Hepatocyte (in vitro differentiated cells): ENCODE data around the gene FHOD3. TPM values are rescaled to one million over a fixed set of nuclear protein-coding genes. Genes with fewer than 3 reads are reported as not detected.

Source experiments
- DNase-seq: peaks from one replicate; pipeline ENCODE4 v3.0.0-alpha.2; 2016; ENCODE audit warnings: low spot score
- H2AFZ ChIP-seq: fragments of 200-600 bp; sonication (generic); 2 replicates; pipeline ENCODE4 v1.6.0; 2016; ENCODE audit warnings: antibody characterized with exemption, mild to moderate bottlenecking
- H3K27ac ChIP-seq: fragments of 200-600 bp; sonication (generic); 2 replicates; pipeline ENCODE4 v1.5.1; 2016; ENCODE audit warnings: mild to moderate bottlenecking
- H3K27me3 ChIP-seq: fragments of 200-600 bp; sonication (generic); 2 replicates; pipeline ENCODE4 v1.6.1; 2016
- H3K36me3 ChIP-seq: fragments of 200-600 bp; sonication (generic); replicated peaks from 2 replicates; pipeline ENCODE4 v1.5.1; 2016; ENCODE audit warnings: low read depth; ENCODE audit not compliant: insufficient read depth
- H3K4me1 ChIP-seq: fragments of 200-600 bp; sonication (generic); 2 replicates; pipeline ENCODE4 v1.5.1; 2016; ENCODE audit warnings: mild to moderate bottlenecking, moderate library complexity; ENCODE audit not compliant: insufficient read depth
- H3K4me2 ChIP-seq: fragments of 200-600 bp; sonication (generic); 2 replicates; pipeline ENCODE4 v1.6.0; 2016
- H3K4me3 ChIP-seq: fragments of 200-600 bp; sonication (generic); 2 replicates; pipeline ENCODE4 v1.5.1; 2016; ENCODE audit warnings: mild to moderate bottlenecking
- H3K79me2 ChIP-seq: fragments of 200-600 bp; sonication (generic); 2 replicates; pipeline ENCODE4 v1.6.0; 2017; ENCODE audit warnings: mild to moderate bottlenecking
- H3K9me2 ChIP-seq: fragments of 200-600 bp; sonication (generic); replicated peaks from 2 replicates; pipeline ENCODE4 v1.6.0; 2017; ENCODE audit warnings: mild to moderate bottlenecking; ENCODE audit not compliant: insufficient read depth
- H3K9me3 ChIP-seq: fragments of 200-600 bp; sonication (generic); 2 replicates; pipeline ENCODE4 v1.5.1; 2016; ENCODE audit warnings: low read depth, mild to moderate bottlenecking
- H4K20me1 ChIP-seq: fragments of 200-600 bp; sonication (generic); 2 replicates; pipeline ENCODE4 v1.6.0; 2016; ENCODE audit warnings: mild to moderate bottlenecking; ENCODE audit not compliant: insufficient read depth, poor library complexity, severe bottlenecking
- CTCF ChIP-seq: fragments of 200-600 bp; sonication (generic); IDR thresholded peaks from 2 replicates; pipeline ENCODE4 v1.5.1; 2016; ENCODE audit warnings: antibody characterized with exemption, mild to moderate bottlenecking; ENCODE audit not compliant: poor library complexity
- EZH2 ChIP-seq: fragments of 200-600 bp; sonication (generic); IDR thresholded peaks from 2 replicates; pipeline ENCODE4 v1.6.1; 2016; ENCODE audit warnings: antibody characterized with exemption, mild to moderate bottlenecking, borderline replicate concordance
- EZH2phosphoT487 ChIP-seq: fragments of 200-600 bp; sonication (generic); IDR thresholded peaks from one replicate; pipeline ENCODE4 v1.6.1; 2018; ENCODE audit warnings: antibody characterized with exemption, mild to moderate bottlenecking, low read depth, moderate library complexity; ENCODE audit not compliant: unreplicated experiment, severe bottlenecking
- WGBS: methylation state at CpG from one replicate; pipeline ENCODE4 v1.1.6; 2016; ENCODE audit warnings: low lambda C conversion rate; ENCODE audit errors: missing lambda C conversion rate; 5-methylcytosine and 5-hydroxymethylcytosine counted together
- polyA plus RNA-seq: library from polyadenylated mRNA; unstranded; fragments of >200 nt; fragmentation: Nextera tagmentation; extraction: Ambion mirVana; gene quantifications from 2 replicates; pipeline ENCODE4 v1.2.1, GENCODE V29; 2016
- total RNA-seq: library from RNA; depleted of rRNA; stranded (reverse); fragments of >200 nt; gene quantifications from 2 replicates; pipeline ENCODE4 v1.2.3, GENCODE V29; 2014

FHOD3 gene
- total and polyA plus RNA-seq, 2 experiments from 2014 or later: 1.7 to 2.7 TPM

- Histone ChIP-seq H3K9me3 (no peaks in the 10 kb centered on the region), H3K36me3 (no peaks in the 10 kb centered on the region), H3K4me2 (no peak overlapping the region), H3K4me3 (no peak overlapping the region), H3K9me2 (no peaks in the 10 kb centered on the region), H3K27ac (no peak overlapping the region), H3K4me1 (peaks cover 3% of the 10 kb centered on the region), H3K27me3 (no peaks in the 10 kb centered on the region), H4K20me1 (no peaks in the 10 kb centered on the region), H3K79me2 (no peaks in the 10 kb centered on the region), H2AFZ (no peak overlapping the region)
- 53% methylated on average over 3 of the region's 3 CpGs for WGBS
- TF ChIP-seq CTCF (no peak), EZH2 (no peak), EZH2phosphoT487 (no peak)
- DNase-seq: peak; percentile 62
Measured at GRCh38 chr18:36608107-36608506, 310.6 kb downstream of the FHOD3 start.

GRCh38 chr18:36610258-36610657, 312.7 kb downstream of the FHOD3 start:
- Histone ChIP-seq H4K20me1 (no peaks in the 10 kb centered on the region), H2AFZ (no peak overlapping the region), H3K9me3 (no peaks in the 10 kb centered on the region), H3K36me3 (no peaks in the 10 kb centered on the region), H3K27ac (no peak overlapping the region), H3K4me1 (peaks cover 3% of the 10 kb centered on the region), H3K4me3 (no peak overlapping the region), H3K4me2 (no peak overlapping the region), H3K79me2 (no peaks in the 10 kb centered on the region), H3K9me2 (no peaks in the 10 kb centered on the region), H3K27me3 (no peaks in the 10 kb centered on the region)
- TF ChIP-seq EZH2phosphoT487 (no peak), CTCF (no peak), EZH2 (no peak)
- DNase-seq: no peak
- WGBS: 82% methylated on average over 8 of the region's 8 CpGs

GRCh38 chr18:36610661-36611060, 313.1 kb downstream of the FHOD3 start:
- Histone ChIP-seq H3K9me3 (no peaks in the 10 kb centered on the region), H3K36me3 (no peaks in the 10 kb centered on the region), H3K9me2 (no peaks in the 10 kb centered on the region), H3K4me2 (no peak overlapping the region), H3K79me2 (no peaks in the 10 kb centered on the region), H3K4me3 (no peak overlapping the region), H4K20me1 (no peaks in the 10 kb centered on the region), H3K27me3 (no peaks in the 10 kb centered on the region), H3K27ac (no peak overlapping the region), H2AFZ (no peak overlapping the region), H3K4me1 (peaks cover 3% of the 10 kb centered on the region)
- WGBS: 32% methylated on average over 2 of the region's 2 CpGs
- no peak for DNase-seq
- TF ChIP-seq EZH2phosphoT487 (no peak), EZH2 (no peak), CTCF (no peak)

GRCh38 chr18:36613069-36613468, 315.6 kb downstream of the FHOD3 start:
- WGBS: 92% methylated on average over 6 of the region's 6 CpGs
- no peaks in the 10 kb centered on the region for H3K9me2 ChIP-seq

More at GRCh38 chr18:36613069-36613468, 315.6 kb downstream of the FHOD3 start:
- no peak overlapping the region for H3K27ac ChIP-seq
- H3K4me3 ChIP-seq: no peak overlapping the region
- no peak for TF ChIP-seq EZH2phosphoT487
- TF ChIP-seq EZH2: no peak
- TF ChIP-seq CTCF: no peak
- H3K9me3 ChIP-seq: no peaks in the 10 kb centered on the region
- H3K36me3 ChIP-seq: no peaks in the 10 kb centered on the region
- peaks cover 3% of the 10 kb centered on the region for H3K4me1 ChIP-seq
- no peak for DNase-seq
- H3K4me2 ChIP-seq: no peak overlapping the region
- no peaks in the 10 kb centered on the region for H3K79me2 ChIP-seq
- H3K27me3 ChIP-seq: no peaks in the 10 kb centered on the region
- H2AFZ ChIP-seq: no peak overlapping the region
- no peaks in the 10 kb centered on the region for H4K20me1 ChIP-seq
